Activated CD8-positive, alpha-beta memory T cell treated with anti-CD3 and anti-CD28 coated beads for 1 hour (primary cell): ENCODE results near the gene TIGD3.

Experiments
- DNase-seq, 2 donors: peaks; one replicate each; pipeline ENCODE4 v3.0.0-alpha.2; 2020; ENCODE audit warnings: low read depth in 1 of 2; ENCODE audit errors: extremely low read depth in 1 of 2

The TIGD3 gene

DNA sequence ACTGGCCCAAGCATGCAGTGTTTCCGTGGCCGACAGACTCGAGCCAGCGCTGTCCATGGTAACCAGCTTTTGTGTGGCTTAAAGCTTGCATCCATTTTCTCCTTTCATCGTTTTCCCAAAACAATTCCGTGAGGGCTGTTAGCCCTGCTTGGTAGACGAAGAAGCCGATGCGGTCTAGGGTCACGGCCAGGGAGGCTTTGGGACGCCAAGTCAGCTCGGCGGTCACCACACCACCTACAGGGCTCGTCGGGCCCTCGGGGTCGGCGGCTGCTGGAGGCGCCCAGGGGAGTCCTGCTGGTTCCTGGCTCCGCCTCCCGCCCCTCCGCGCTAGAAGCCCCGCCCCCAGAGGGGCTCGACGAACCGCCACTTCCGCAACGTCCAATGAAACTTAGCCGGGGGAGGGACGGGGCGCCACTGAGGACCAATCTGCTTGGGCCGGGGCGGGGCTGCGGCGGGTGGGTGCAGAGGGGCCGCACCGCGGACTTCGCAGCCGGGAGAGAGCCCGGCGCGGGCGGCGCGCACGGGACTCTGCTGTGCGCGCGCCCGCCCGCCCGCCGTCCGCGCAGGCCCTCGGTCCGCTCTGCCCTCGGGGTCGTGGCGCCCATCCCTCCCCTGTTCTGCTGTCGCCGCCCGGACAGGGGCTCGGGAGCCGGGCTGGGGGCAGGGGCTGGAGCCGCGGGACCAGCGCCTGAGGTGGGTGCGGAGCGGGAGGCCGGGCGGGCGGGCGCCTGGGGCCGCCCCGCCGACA is at the start of gene TIGD3:
Gene TIGD3 (plus strand): TSS at position 487 of the 748 bp plus-strand sequence. CDS start 1,058 bp downstream, outside the sequence.
- peak; percentile 96 to 97 for DNase-seq

- no peak for DNase-seq
These were observed 48.9 kb upstream of the TIGD3 start for GRCh38 chr11:65305501-65306268.

GRCh38 chr11:65307298-65308229 is 47.0 kb upstream of the TIGD3 start:
- DNase-seq, result no peak

- DNase-seq, result no peak
These were observed 46.2 kb upstream of the TIGD3 start for GRCh38 chr11:65308281-65308891.

DNA sequence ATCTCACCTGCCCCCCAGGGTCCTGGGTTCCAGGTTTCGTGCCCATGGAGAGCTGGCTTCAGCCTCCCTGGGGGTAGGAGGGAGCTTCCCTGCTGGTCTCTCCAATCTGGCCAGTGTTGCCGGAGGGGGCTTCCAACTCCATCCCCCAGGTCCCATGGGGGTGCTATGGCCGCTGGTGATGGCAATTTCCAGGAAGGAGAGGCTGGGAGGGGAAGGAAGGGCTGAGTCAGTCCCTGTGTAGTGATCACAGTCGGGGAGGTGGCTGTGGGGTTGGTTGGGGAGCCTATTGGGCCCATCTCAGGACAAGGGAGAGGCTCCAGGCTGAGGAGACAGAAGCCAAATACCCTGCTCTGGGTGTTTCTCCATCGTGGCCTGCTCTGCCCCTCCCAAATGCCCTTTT is 45.5 kb upstream of the TIGD3 start:
- DNase-seq, result no peak

DNA sequence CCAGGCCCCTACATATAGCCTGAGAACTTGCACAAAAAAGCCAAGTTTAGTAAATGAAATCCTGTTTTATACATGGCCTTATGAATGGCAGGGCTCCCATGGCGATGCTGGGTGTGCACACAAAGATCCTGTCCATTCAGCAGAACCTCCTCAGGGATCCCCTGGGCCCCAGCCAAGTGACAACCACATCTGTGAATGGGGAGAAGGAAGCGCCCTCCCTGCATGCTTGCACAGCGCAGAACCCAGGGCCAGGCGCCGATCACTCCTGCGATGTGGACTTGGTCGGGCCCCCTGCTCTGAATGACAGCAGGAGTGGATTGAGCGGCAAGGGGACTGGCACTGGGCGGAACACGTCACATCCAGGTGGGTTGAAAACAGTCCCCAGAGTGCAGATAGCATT is 44.3 kb upstream of the TIGD3 start:
- DNase-seq, result no peak

GRCh38 chr11:65310736-65311135 is 43.8 kb upstream of the TIGD3 start:
- no peak for DNase-seq

- no peak for DNase-seq
These were observed 43.3 kb upstream of the TIGD3 start for GRCh38 chr11:65311170-65311678.

- DNase-seq, result peak; percentile 22 to 69
These were observed 39.9 kb upstream of the TIGD3 start, which contains the start of gene CDC42EP2 for GRCh38 chr11:65314501-65315203. Gene CDC42EP2 (plus strand): TSS chr11:65314866. CDS start chr11:65320899, 6,033 bp downstream.

DNA sequence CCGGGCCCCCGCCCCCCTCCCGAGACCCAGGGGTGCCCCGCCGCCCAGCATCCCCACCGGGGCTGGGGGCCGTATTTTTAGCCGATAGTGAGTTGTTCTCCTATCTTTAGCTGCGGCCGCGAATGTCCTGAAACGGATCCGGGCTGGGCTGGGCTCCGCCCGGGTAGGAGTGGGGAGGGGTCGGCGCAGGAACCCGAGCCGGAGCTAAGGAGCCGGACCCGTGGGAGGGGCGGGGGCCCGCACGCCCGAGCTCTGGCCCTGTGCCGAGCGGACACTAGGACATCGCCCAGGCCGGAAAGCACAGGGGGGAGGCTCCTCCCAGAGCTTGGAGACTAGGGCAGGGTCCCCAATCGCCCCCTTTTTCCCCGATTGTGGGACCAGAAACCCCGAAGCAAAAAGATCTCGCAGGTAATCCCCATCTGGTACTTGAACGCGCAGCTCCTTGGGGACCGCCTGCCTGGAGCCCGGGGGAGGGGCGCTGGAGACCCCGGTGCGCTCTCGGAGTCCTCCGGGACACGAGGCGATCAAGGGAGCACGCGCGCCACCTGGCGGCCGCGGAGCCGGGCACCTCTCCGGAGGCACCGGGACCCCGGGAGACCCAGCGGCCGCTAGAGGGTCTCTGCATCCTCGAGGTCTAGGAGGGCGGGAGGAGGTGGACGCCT is 39.2 kb upstream of the TIGD3 start:
- DNase-seq, result peak; percentile 54 to 78

- DNase-seq, result no peak
These were observed 38.7 kb upstream of the TIGD3 start for GRCh38 chr11:65315866-65316226.

- no peak for DNase-seq
These were observed 38.1 kb upstream of the TIGD3 start for GRCh38 chr11:65316227-65317024.

GRCh38 chr11:65317025-65317786 is 37.3 kb upstream of the TIGD3 start:
- no peak for DNase-seq

- DNase-seq, result no peak
These were observed 34.0 kb upstream of the TIGD3 start for GRCh38 chr11:65320386-65321075.

DNA sequence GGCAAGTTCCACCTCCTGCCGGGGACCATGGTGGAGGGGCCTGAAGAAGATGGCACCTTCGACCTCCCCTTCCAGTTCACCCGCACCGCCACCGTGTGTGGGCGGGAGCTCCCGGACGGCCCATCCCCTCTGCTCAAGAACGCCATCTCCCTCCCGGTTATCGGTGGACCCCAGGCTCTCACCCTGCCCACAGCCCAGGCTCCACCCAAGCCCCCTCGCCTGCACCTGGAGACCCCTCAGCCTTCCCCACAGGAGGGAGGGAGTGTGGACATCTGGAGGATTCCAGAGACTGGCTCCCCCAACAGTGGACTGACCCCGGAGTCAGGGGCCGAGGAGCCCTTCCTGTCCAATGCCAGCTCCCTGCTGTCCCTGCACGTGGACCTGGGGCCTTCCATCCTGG is 33.5 kb upstream of the TIGD3 start:
- no peak for DNase-seq

DNA sequence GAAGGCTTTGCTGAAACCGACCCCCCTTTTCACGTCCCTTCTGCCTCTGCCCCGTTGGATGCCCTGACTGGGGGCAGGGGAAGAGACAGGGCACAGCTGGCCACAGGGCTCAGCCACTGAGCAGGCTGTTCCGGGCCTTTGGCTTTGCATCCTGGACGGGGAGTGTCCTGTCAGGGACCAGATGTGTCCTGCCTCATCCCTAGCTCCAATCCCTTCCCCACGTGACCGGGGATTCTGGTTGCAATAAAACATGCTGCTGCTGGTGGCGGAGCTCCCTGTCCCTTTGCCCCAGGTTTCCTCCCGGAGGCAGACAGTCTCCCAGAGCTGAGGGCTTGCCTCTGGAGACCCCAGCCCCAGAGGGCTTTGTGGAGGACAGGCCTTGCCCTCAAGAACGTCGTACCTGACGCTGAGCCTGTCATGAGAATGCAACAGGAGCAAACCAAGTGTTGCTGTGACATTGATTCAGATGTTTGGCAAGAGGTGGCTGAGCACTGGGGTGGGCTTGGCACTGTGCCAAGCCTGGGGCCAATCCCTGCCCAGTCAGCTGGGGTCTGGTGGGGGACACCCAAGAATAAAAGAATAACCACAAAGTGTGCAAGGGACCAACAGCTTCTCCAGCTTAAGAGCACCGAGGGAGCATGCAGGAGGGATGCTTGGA is 32.6 kb upstream of the TIGD3 start:
- no peak for DNase-seq

- no peak for DNase-seq
These were observed 30.7 kb upstream of the TIGD3 start for GRCh38 chr11:65323813-65324212.
